ENCODE data around the gene IRS2. TPM values are rescaled to one million over a fixed set of nuclear protein-coding genes. Genes with fewer than 3 reads are reported as not detected.

IRS2 gene
- total and polyA plus RNA-seq, 2 of the 8 experiments (the other 6 are each of a cell fraction or from before 2014, with no cell fraction given), result 2.6 to 17.0 TPM

DNA sequence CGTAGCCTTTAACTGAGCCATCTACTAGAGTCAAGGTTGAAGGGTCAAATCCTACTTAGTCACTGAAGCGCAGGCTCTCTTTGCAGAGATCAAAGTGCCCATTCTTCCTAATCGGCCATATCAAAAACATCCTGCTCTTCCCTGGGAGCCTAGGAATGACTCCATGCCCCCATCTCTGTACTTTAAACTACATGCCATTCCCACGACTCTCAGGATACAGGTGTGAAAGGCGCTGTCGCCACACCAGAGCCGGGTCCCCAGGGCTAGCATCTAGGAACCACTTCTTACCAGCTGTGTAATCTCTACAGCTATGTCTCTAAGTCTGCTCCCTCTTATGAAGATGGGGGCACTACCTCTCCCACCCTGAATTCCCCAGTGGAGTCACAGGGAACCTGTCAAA is 22.3 kb downstream of the IRS2 start:
- CTCF ChIA-PET (ENCODE audit: partially characterized antibody), result interaction anchor here (1.8 to 2.0 kb wide), 2 partner anchors 21 to 26 kb away, joined by 6 read pairs; no protein-coding TSS in a partner anchor
- Histone ChIP-seq H3K4ac (replicated peaks; ENCODE audit: insufficient read length, low read depth, low read length) (no peak overlapping the region), H3K79me2 (ENCODE audit: control insufficient read depth in 1 of 2, insufficient read depth in 2 of 2, low read length in 2 of 2) (peaks cover 0 to 86% of the 10 kb centered on the region in 2 experiments), H3K4me2 (ENCODE audit: insufficient read depth in 1 of 2, low read depth in 2 of 2, low read length in 2 of 2) (no peak overlapping the region), H4K20me1 (replicated peaks in 1 of 2; ENCODE audit: control insufficient read depth in 1 of 2, insufficient read depth in 2 of 2, low read length in 2 of 2) (peaks cover 10 to 14% of the 10 kb centered on the region in 2 experiments), H3K4me3 (ENCODE audit: extremely low read depth in 1 of 4, insufficient read depth in 2 of 4, low read depth in 3 of 4, low read length in 4 of 4) (no peak overlapping the region), H3K9me3 (ENCODE audit: insufficient read depth in 2 of 2, low read depth in 1 of 2, low read length in 1 of 2) (no peaks in the 10 kb centered on the region), H3K79me1 (ENCODE audit: low read depth, low read length) (peaks cover 12% of the 10 kb centered on the region), H2AFZ (ENCODE audit: low read length) (no peak overlapping the region), H3K36me3 (ENCODE audit: control insufficient read depth in 2 of 4, insufficient read depth in 4 of 4, low read length in 3 of 4) (no peaks in the 10 kb centered on the region), H2BK15ac (ENCODE audit: low read length) (no peak overlapping the region), H3K14ac (ENCODE audit: insufficient read length) (no peak overlapping the region), H2AK5ac (ENCODE audit: low read depth, low read length) (no peak overlapping the region), H3K56ac (replicated peaks; ENCODE audit: insufficient read length, low read depth, low read length) (no peak overlapping the region), H3K27me3 (replicated peaks in 1 of 4; ENCODE audit: control insufficient read depth in 3 of 4, extremely low read depth in 1 of 4, insufficient read depth in 3 of 4, low read length in 3 of 4) (no peaks in the 10 kb centered on the region), H4K5ac (ENCODE audit: insufficient read length, low read depth, low read length) (no peak overlapping the region), H3K4me1 (replicated peaks in 1 of 4; ENCODE audit: control insufficient read depth in 3 of 4, insufficient read depth in 4 of 4, low read length in 3 of 4) (peaks cover 0 to 9% (median 1%) of the 10 kb centered on the region in 4 experiments; a peak in 4 of 7 replicates), H2BK12ac (ENCODE audit: low read depth, low read length) (no peak overlapping the region), H4K8ac (ENCODE audit: extremely low read depth, insufficient read depth, low read length) (no peak overlapping the region), H4K91ac (replicated peaks; ENCODE audit: insufficient read length, low read length) (no peak overlapping the region), H3K23me2 (ENCODE audit: low read depth, low read length) (no peaks in the 10 kb centered on the region), H3K9ac (replicated peaks in 1 of 4; ENCODE audit: extremely low read depth in 1 of 4, low read depth in 3 of 4, low read length in 3 of 4) (no peak overlapping the region), H3K23ac (ENCODE audit: insufficient read length) (no peak overlapping the region), H2BK20ac (ENCODE audit: low read length) (no peak overlapping the region), H2BK120ac (replicated peaks; ENCODE audit: low read depth, low read length) (no peak overlapping the region), H2BK5ac (ENCODE audit: low read depth, low read length) (no peak overlapping the region), H3K27ac (ENCODE audit: low read depth, low read length) (no peak overlapping the region), H3K18ac (ENCODE audit: extremely low read depth, low read length) (no peak overlapping the region)
- POLR2A ChIA-PET (ENCODE audit: partially characterized antibody), result interaction anchor here (1.5 kb wide), 1 partner anchor 19 kb away, joined by 5 read pairs; no protein-coding TSS in a partner anchor
- FAIRE-seq (no peak), DNase-seq (ENCODE audit: low read depth in 1 of 2, low spot score in 2 of 2) (no peak)
- WGBS, 2 experiments (ENCODE audit: extremely low coverage in 1 of 2, insufficient coverage in 1 of 2, insufficient read length in 1 of 2, insufficient replicate concordance in 2 of 2, low coverage in 1 of 2, low lambda C conversion rate in 2 of 2, missing lambda C conversion rate in 1 of 2), result 86% methylated on average over 7 of the region's 7 CpGs; no CpG with 5 or more reads in 1 of the 2 experiments
- TF ChIP-seq TCF12 (IDR thresholded peaks at IDR 0.05; ENCODE audit: low read depth, low read length) (no peak), SAP30 (IDR thresholded peaks at IDR 0.05; ENCODE audit: insufficient read depth, insufficient replicate concordance, low read length) (no peak), CREB1 (IDR thresholded peaks at IDR 0.05) (no peak), RBBP5 (IDR thresholded peaks at IDR 0.05; ENCODE audit: borderline replicate concordance, low read depth, low read length) (no peak)

Data from H1 (cell line).